IMR-90 (cell line): ENCODE measurements around the gene SMIM10L1. TPM values are rescaled to one million over a fixed set of nuclear protein-coding genes. Genes with fewer than 3 reads are reported as not detected.

Experiments used
- ATAC-seq: fragments of 200-7000 bp; cut with Tn5 transposase; 2 replicates; pipeline ENCODE4 v1.9.1; 2020; ENCODE audit warnings: low read depth, mild to moderate bottlenecking, moderate library complexity
- BruUV-seq: library from RNA; stranded (reverse); fragments of 400-500 nt; replicated peaks from 2 replicates; lab custom pipeline; 2021; lab: Mats Ljungman, UMichigan
- CTCF ChIA-PET: fragments of 300-600 bp; formaldehyde crosslinking; extraction: SDS; loops from one replicate; lab custom pipeline; 2021; ENCODE audit warnings: antibody characterized with exemption; lab: Yijun Ruan, JAX
- POLR2A ChIA-PET: fragments of 300-600 bp; sonication (Branson Sonifier 250); formaldehyde crosslinking; loops from one replicate; lab custom pipeline; 2022; ENCODE audit warnings: antibody characterized with exemption; ENCODE audit not compliant: unreplicated experiment; lab: Charles Lee
- DNase-seq: peaks from one replicate; pipeline ENCODE4 v3.0.0; 2013
- H2AFZ ChIP-seq: replicated peaks from 2 replicates; pipeline ENCODE3; 2013; ENCODE audit warnings: low read length, mild to moderate bottlenecking; ENCODE audit not compliant: poor library complexity
- H2AK5ac ChIP-seq: 2 replicates; pipeline ENCODE4 v1.6.1; 2013; ENCODE audit warnings: low read depth, low read length, inconsistent platforms
- H2AK9ac ChIP-seq: replicated peaks from 2 replicates; pipeline ENCODE3; 2013; ENCODE audit warnings: mild to moderate bottlenecking, low read depth, low read length, moderate library complexity; ENCODE audit not compliant: poor library complexity
- H2BK120ac ChIP-seq: 2 replicates; pipeline ENCODE4 v1.6.1; 2013; ENCODE audit warnings: low read depth, low read length, inconsistent platforms
- H2BK15ac ChIP-seq: 3 replicates; pipeline ENCODE4 v1.6.1; 2013; ENCODE audit warnings: low read depth, low read length, inconsistent platforms
- H2BK20ac ChIP-seq: 2 replicates; pipeline ENCODE4 v1.6.1; 2013; ENCODE audit warnings: low read depth, mild to moderate bottlenecking, inconsistent platforms, low read length, moderate library complexity
- H2BK5ac ChIP-seq: 2 replicates; pipeline ENCODE4 v1.6.1; 2013; ENCODE audit warnings: mild to moderate bottlenecking, low read depth, low read length, inconsistent platforms; ENCODE audit not compliant: poor library complexity, severe bottlenecking
- H3K14ac ChIP-seq: replicated peaks from 2 replicates; pipeline ENCODE4 v1.6.1; 2013; ENCODE audit warnings: low read depth, low read length, inconsistent platforms
- H3K18ac ChIP-seq: 2 replicates; pipeline ENCODE4 v1.6.1; 2013; ENCODE audit warnings: low read depth, low read length, control low read depth
- H3K23ac ChIP-seq: 2 replicates; pipeline ENCODE4 v1.6.1; 2013; ENCODE audit warnings: low read depth, low read length, inconsistent platforms
- H3K27ac ChIP-seq: 2 replicates; pipeline ENCODE4 v1.5.1; 2013; ENCODE audit warnings: mild to moderate bottlenecking, control low read depth, low read length; ENCODE audit not compliant: insufficient read depth
- H3K27me3 ChIP-seq: 2 replicates; pipeline ENCODE4 v1.6.1; 2013; ENCODE audit warnings: low read length; ENCODE audit not compliant: control insufficient read depth, insufficient read depth
- H3K36me3 ChIP-seq: 2 replicates; pipeline ENCODE4 v1.6.1; 2013; ENCODE audit warnings: low read length, mixed read lengths; ENCODE audit not compliant: control insufficient read depth, insufficient read depth
- H3K4ac ChIP-seq: 2 replicates; pipeline ENCODE4 v1.6.1; 2013; ENCODE audit warnings: low read depth, low read length, inconsistent platforms
- H3K4me1 ChIP-seq: 2 replicates; pipeline ENCODE4 v1.6.1; 2013; ENCODE audit warnings: low read length, mixed read lengths; ENCODE audit not compliant: control insufficient read depth, insufficient read depth
- H3K4me2 ChIP-seq: 2 replicates; pipeline ENCODE4 v1.6.1; 2013; ENCODE audit warnings: low read depth, mild to moderate bottlenecking, control low read depth, low read length, moderate library complexity
- H3K4me3 ChIP-seq: 2 replicates; pipeline ENCODE4 v1.5.1; 2013; ENCODE audit warnings: low read depth, mild to moderate bottlenecking, control low read depth, low read length, moderate library complexity; ENCODE audit not compliant: insufficient read depth
- H3K56ac ChIP-seq: 2 replicates; pipeline ENCODE4 v1.6.1; 2013; ENCODE audit warnings: low read length, inconsistent platforms; ENCODE audit not compliant: insufficient read depth; ENCODE audit errors: extremely low read depth
- H3K79me1 ChIP-seq, 2 experiments: 2 replicates each; pipeline ENCODE4 v1.6.1; 2013; ENCODE audit warnings: low read length in 2 of 2, inconsistent platforms in 1 of 2, low read depth in 1 of 2
- H3K9ac ChIP-seq: 2 replicates; pipeline ENCODE4 v1.6.1; 2013; ENCODE audit warnings: low read depth, low read length, control low read depth
- H3K9me1 ChIP-seq: 2 replicates; pipeline ENCODE4 v1.6.1; 2013; ENCODE audit warnings: low read length, inconsistent platforms; ENCODE audit not compliant: insufficient read depth
- H3K9me3 ChIP-seq: 2 replicates; pipeline ENCODE4 v1.6.1; 2013; ENCODE audit warnings: low read length; ENCODE audit not compliant: control insufficient read depth, insufficient read depth
- H4K20me1 ChIP-seq: 2 replicates; pipeline ENCODE4 v1.6.1; 2013; ENCODE audit warnings: low read length, inconsistent platforms; ENCODE audit not compliant: insufficient read depth
- H4K5ac ChIP-seq: 2 replicates; pipeline ENCODE4 v1.6.1; 2013; ENCODE audit warnings: mild to moderate bottlenecking, low read depth, low read length, control low read depth
- H4K8ac ChIP-seq, 2 experiments: 2 replicates each; pipeline ENCODE4 v1.6.1; 2013; ENCODE audit warnings: low read depth in 2 of 2, low read length in 2 of 2, control low read depth in 1 of 2, inconsistent platforms in 1 of 2
- H4K91ac ChIP-seq: 2 replicates; pipeline ENCODE4 v1.6.1; 2013; ENCODE audit warnings: low read depth, low read length, inconsistent platforms; ENCODE audit not compliant: insufficient read depth
- MAFK ChIP-seq: IDR thresholded peaks from 2 replicates; pipeline ENCODE4 v1.6.1; 2012; ENCODE audit warnings: low read depth, low read length, improper control_type of control experiment
- MAZ ChIP-seq: IDR thresholded peaks from 2 replicates; pipeline ENCODE4 v1.6.1; 2012; ENCODE audit warnings: low read depth, mild to moderate bottlenecking, low read length, improper control_type of control experiment, moderate library complexity, borderline replicate concordance
- NFE2L2 ChIP-seq: fragments of 150-350 bp; IDR thresholded peaks from 2 replicates; pipeline ENCODE4 v1.6.1; 2016; ENCODE audit warnings: low read depth, mild to moderate bottlenecking, low read length
- USF2 ChIP-seq: fragments of 150-350 bp; IDR thresholded peaks from 2 replicates; pipeline ENCODE4 v1.6.1; 2017; ENCODE audit warnings: mild to moderate bottlenecking, antibody characterized with exemption, low read length, low read depth
- dilution Hi-C: fragments of 300-500 bp; cut with HindIII; formaldehyde crosslinking; loops from one replicate; pipeline ENCODE4 v1.14.3; 2018; ENCODE audit warnings: low sequenced_read_pairs; ENCODE audit not compliant: unreplicated experiment
- in situ Hi-C: fragments of 300-500 bp; cut with MboI; formaldehyde crosslinking; loops from 3 replicates; pipeline ENCODE4 v1.14.3; 2019; ENCODE audit warnings: low sequenced_read_pairs, inconsistent platforms, mixed read lengths
- intact Hi-C: fragments of 100-400 bp; cut with micrococcal nuclease; formaldehyde crosslinking; loops from 2 replicates; pipeline ENCODE4 v1.10.0; 2022
- polyA plus RNA-seq, 3 experiments: library from polyadenylated mRNA; depleted of rRNA; stranded (reverse); fragments of >200 nt; gene quantifications; 2 replicates each; pipeline ENCODE4 v1.2.3, GENCODE V29; 2012; ENCODE audit warnings: low replicate concordance in 1 of 3
- total RNA-seq: library from RNA; depleted of rRNA; stranded (reverse); fragments of >200 nt; gene quantifications from 2 replicates; pipeline ENCODE4 v1.2.3, GENCODE V29; 2012

SMIM10L1 gene
- total and polyA plus RNA-seq, 2 of the 4 experiments (the other 2 are of a cell fraction), result 2.7 to 4.5 TPM

GRCh38 chr12:11164384-11164783 is 6.6 kb upstream of the SMIM10L1 start:
- dilution Hi-C loops (no loop called here), intact Hi-C loops (no loop called here), in situ Hi-C loops (no loop called here)
- TF ChIP-seq USF2 (no peak), NFE2L2 (no peak), MAZ (no peak), MAFK (no peak)
- H3K9me1 ChIP-seq, result 0 out of 2 replicates have a peak, but pooled peaks cover 2% of the 10 kb centered on the region
- H4K5ac ChIP-seq, result no peak overlapping the region
- no peak overlapping the region for H3K4ac ChIP-seq
- H3K23ac ChIP-seq, result no peak overlapping the region
- H2BK15ac ChIP-seq, result no peak overlapping the region
- H2BK5ac ChIP-seq, result no peak overlapping the region
- H4K20me1 ChIP-seq, result peaks cover 42% of the 10 kb centered on the region
- DNase-seq (peak; percentile 28), ATAC-seq (peak; percentile 60)
- no peak overlapping the region for H2BK20ac ChIP-seq
- no peak overlapping the region for H3K4me2 ChIP-seq
- ChIA-PET CTCF (interaction anchor here (1.3 kb wide), 1 partner anchor 36 kb away, joined by 4 read pairs; no protein-coding TSS in a partner anchor), POLR2A (no interaction called here)
- no peaks in the 10 kb centered on the region for H3K27me3 ChIP-seq
- no peak overlapping the region for H2AK5ac ChIP-seq
- no peak overlapping the region for H3K14ac ChIP-seq
- H3K18ac ChIP-seq, result no peak overlapping the region
- BruUV-seq, result no TSS peak
- no peak overlapping the region for H2AK9ac ChIP-seq
- no peak overlapping the region for H3K4me3 ChIP-seq
- no peak overlapping the region for H4K8ac ChIP-seq
- H3K27ac ChIP-seq, result no peak overlapping the region
- H3K79me1 ChIP-seq, result peaks cover 33 to 48% of the 10 kb centered on the region in 2 experiments
- H4K91ac ChIP-seq, result no peak overlapping the region
- no peaks in the 10 kb centered on the region for H3K4me1 ChIP-seq
- H3K56ac ChIP-seq, result no peak overlapping the region
- peaks cover 14% of the 10 kb centered on the region for H3K36me3 ChIP-seq
- H3K9me3 ChIP-seq, result no peaks in the 10 kb centered on the region
- H2AFZ ChIP-seq, result no peak overlapping the region
- no peak overlapping the region for H2BK120ac ChIP-seq
- H3K9ac ChIP-seq, result no peak overlapping the region
